ENCODE results near the gene DRC3.

GRCh38 chr17:17941015-17941414, 31.6 kb upstream of the DRC3 start:
- no peak for TF ChIP-seq CTCF (IDR thresholded peaks at IDR 0.05; ENCODE audit: insufficient read depth, low read depth, low read length)
- no peak for TF ChIP-seq EZH2 (IDR thresholded peaks at IDR 0.05; ENCODE audit: insufficient read depth, low read length)
